ENCODE results near the gene TTC22. TPM values are rescaled to one million over a fixed set of nuclear protein-coding genes. Genes with fewer than 3 reads are reported as not detected.

The TTC22 gene
- total and polyA plus RNA-seq, 12 donors = 0.06 to 1.0 (median 0.15) TPM; not detected in 5

DNA sequence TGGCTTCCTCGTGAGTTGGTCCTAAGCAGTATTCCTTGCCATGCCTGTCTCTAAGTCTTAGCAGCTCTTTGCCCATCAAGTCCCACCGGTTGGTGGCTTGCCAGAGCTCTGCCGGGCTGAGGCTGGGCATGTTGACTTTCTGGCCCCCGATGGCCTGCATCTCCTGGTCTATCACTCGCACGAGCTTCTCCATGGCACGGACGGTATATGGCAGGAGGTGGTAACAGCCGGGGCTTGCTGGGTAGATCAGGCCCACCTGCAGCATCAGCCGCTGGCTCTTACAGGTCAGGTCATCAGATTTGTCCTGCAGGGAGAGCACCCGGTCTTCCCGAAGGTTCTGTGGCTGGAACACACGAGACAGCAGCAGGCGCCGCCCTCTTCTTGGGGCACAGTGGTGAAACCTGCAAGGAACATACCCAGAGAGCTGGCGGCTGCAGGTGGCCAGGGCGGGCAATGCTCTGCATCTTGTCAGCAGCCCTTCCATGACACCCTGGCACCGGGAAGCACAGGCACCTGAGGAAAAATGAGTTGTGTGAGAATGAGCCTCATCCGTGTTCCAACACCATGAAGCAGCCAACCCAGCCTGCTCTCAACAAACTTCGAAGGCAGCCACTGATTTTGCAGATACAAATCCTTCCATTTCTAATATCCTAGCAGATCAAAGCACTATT lies 42.3 kb downstream of the TTC22 start:
- Histone ChIP-seq H3K4me1 (peaks cover 0 to 13% (median 8%) of the 10 kb centered on the region in 9 donors), H3K4me3 (no peak overlapping the region), H3K27me3 (no peaks in the 10 kb centered on the region), H3K36me3 (peaks cover 0 to 37% (median 13%) of the 10 kb centered on the region in 9 donors), H3K9me3 (no peaks in the 10 kb centered on the region), H3K27ac (no peak overlapping the region)
- DNase-seq = no peak
- no peak for ATAC-seq
- intact Hi-C loops (cut with DNase I) = loop anchor here in 1 of 10 donors (10.0 kb wide), 1 partner anchor 56 kb away; no protein-coding TSS in a partner anchor
- TF ChIP-seq, protein P1, sequence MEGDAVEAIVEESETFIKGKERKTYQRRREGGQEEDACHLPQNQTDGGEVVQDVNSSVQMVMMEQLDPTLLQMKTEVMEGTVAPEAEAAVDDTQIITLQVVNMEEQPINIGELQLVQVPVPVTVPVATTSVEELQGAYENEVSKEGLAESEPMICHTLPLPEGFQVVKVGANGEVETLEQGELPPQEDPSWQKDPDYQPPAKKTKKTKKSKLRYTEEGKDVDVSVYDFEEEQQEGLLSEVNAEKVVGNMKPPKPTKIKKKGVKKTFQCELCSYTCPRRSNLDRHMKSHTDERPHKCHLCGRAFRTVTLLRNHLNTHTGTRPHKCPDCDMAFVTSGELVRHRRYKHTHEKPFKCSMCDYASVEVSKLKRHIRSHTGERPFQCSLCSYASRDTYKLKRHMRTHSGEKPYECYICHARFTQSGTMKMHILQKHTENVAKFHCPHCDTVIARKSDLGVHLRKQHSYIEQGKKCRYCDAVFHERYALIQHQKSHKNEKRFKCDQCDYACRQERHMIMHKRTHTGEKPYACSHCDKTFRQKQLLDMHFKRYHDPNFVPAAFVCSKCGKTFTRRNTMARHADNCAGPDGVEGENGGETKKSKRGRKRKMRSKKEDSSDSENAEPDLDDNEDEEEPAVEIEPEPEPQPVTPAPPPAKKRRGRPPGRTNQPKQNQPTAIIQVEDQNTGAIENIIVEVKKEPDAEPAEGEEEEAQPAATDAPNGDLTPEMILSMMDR (IDR thresholded peaks at IDR 0.05) = no peak
- WGBS, 2 donors = 91% methylated on average over 20 of the region's 20 CpGs

DNA sequence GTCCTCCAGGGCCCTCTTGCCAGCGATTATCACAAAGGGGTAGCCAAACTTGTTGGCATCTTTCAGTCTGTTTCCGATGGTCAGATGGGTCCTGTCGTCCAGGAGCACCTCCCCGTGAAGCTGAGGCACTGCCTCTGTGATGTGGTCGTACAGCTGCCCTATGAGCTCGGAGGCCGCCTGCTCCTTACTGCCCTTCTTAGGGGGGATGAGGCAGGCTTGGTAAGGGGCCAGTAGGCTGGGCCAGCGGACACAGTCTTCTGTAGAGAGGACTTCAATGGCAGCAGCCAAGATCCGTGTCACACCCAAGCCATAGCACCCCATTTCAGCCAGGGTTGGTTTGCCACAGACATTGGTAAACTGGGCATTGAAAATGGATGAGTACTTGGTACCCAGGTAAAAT lies 43.3 kb downstream of the TTC22 start:
- DNase-seq (no peak), ATAC-seq (no peak)
- Histone ChIP-seq H3K4me1 (peaks cover 0 to 3% (median 0%) of the 10 kb centered on the region in 9 donors), H3K27ac (no peak overlapping the region), H3K36me3 (peaks cover 0 to 37% (median 13%) of the 10 kb centered on the region in 9 donors), H3K9me3 (no peaks in the 10 kb centered on the region), H3K27me3 (no peaks in the 10 kb centered on the region), H3K4me3 (no peak overlapping the region)
- whole genome bisulfite sequencing, 2 donors = 95 to 96% methylated on average over 9 of the region's 9 CpGs
- TF ChIP-seq, protein P1 (IDR thresholded peaks at IDR 0.05) = no peak
- intact Hi-C loops (cut with DNase I) = loop anchor here in 1 of 10 donors (10.0 kb wide), 1 partner anchor 57 kb away; no protein-coding TSS in a partner anchor

DNA sequence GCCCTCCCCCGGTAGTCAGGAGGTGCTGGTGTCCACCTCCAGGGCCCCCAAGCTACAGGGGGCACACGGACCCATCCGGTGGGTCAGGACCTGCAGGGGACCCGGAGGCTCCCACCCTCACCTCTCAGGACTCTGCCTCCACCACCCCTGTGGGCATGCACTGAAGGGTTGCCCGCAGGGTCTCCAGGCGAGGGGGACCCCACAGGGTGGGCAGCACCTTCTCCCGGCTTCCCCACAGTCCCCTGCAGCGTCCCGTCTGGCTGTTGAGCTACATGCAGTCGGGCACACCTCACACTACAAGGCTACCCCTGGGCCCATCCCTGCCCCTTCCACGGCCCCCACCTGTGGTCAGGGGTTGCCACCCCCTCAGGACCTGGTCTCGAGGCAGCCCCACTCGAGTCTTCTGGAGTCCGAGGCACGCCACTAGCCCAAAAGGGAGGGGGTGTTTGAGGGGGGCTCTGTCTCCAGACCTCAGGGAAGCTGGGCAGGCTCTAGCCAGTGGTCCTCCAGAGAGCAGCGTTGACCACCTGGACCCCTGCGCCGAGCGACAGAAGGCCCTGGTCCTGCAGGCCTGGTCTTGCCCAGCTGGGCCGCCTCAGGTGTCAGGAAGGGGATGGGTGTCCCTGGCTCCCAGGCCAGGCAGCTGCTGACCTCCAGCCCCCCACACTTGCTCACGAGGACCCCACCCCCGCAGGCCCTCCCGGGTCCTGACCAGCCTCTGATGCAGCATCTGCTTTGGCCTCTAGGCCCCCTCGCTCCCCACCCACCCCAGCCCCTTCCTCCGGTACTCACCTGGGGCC lies 46.4 kb downstream of the TTC22 start:
- no peak for DNase-seq
- peak in 3 of 8 donors; percentile 16 to 25 (median 20) for ATAC-seq
- Histone ChIP-seq H3K9me3 (no peaks in the 10 kb centered on the region), H3K27me3 (no peaks in the 10 kb centered on the region), H3K4me1 (no peaks in the 10 kb centered on the region), H3K4me3 (no peak overlapping the region), H3K27ac (no peak overlapping the region), H3K36me3 (peaks cover 0 to 37% (median 13%) of the 10 kb centered on the region in 9 donors)
- WGBS, 2 donors = 92 to 93% methylated on average over 25 of the region's 25 CpGs
- intact Hi-C loops (cut with DNase I) = loop anchor here in 1 of 10 donors (10.0 kb wide), 1 partner anchor 60 kb away; no protein-coding TSS in a partner anchor
- TF ChIP-seq, protein P1 (IDR thresholded peaks at IDR 0.05) = no peak

DNA sequence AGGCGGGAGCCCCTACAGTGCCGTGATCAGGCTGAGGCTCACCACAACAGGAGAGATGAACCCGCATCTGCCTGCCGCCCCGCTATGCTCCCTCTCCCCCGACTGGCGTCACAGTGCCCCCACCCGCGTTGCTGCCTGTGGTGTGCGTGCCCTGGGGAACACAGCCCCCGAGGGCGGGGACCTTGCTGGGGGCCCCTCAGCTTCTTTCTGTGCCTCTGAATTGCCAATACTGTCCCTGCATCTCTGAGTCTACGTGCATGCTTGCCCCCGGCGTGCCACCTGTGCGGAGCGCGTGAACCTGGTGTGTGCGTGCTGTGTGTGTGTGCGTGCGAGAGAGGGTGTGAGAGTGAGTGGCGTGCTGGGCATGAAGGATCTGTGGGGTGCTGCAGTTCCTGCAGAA lies 47.1 kb downstream of the TTC22 start:
- H3K27me3 ChIP-seq = no peaks in the 10 kb centered on the region
- H3K9me3 ChIP-seq = no peaks in the 10 kb centered on the region
- peaks cover 0 to 33% (median 13%) of the 10 kb centered on the region in 9 donors for H3K36me3 ChIP-seq
- TF ChIP-seq, protein P1 (IDR thresholded peaks at IDR 0.05) = no peak
- WGBS, 2 donors = 93 to 95% methylated on average over 22 of the region's 22 CpGs
- no peak overlapping the region for H3K4me3 ChIP-seq
- DNase-seq (no peak), ATAC-seq (peak in 1 of 8 donors; percentile 11)
- H3K27ac ChIP-seq = no peak overlapping the region
- intact Hi-C loops (cut with DNase I) = loop anchor here in 1 of 10 donors (10.0 kb wide), 1 partner anchor 61 kb away; no protein-coding TSS in a partner anchor
- no peaks in the 10 kb centered on the region for H3K4me1 ChIP-seq
